ENCODE measurements around the gene BNIP2. TPM values are rescaled to one million over a fixed set of nuclear protein-coding genes. Genes with fewer than 3 reads are reported as not detected.

Gene BNIP2
- total RNA-seq, 1 donor: 161 TPM

GRCh38 chr15:59616379-59616778 is 72.7 kb downstream of the BNIP2 start:
- H3K27me3 ChIP-seq (ENCODE audit: insufficient read depth, low read length): peaks cover 28% of the 10 kb centered on the region
- H3K4me3 ChIP-seq (ENCODE audit: insufficient read depth, low read length): no peak overlapping the region
- H3K79me2 ChIP-seq (ENCODE audit: insufficient read depth, low read length): no peaks in the 10 kb centered on the region
- no peaks in the 10 kb centered on the region for H3K9me3 ChIP-seq (ENCODE audit: low read depth, low read length)
- TF ChIP-seq, protein P1, sequence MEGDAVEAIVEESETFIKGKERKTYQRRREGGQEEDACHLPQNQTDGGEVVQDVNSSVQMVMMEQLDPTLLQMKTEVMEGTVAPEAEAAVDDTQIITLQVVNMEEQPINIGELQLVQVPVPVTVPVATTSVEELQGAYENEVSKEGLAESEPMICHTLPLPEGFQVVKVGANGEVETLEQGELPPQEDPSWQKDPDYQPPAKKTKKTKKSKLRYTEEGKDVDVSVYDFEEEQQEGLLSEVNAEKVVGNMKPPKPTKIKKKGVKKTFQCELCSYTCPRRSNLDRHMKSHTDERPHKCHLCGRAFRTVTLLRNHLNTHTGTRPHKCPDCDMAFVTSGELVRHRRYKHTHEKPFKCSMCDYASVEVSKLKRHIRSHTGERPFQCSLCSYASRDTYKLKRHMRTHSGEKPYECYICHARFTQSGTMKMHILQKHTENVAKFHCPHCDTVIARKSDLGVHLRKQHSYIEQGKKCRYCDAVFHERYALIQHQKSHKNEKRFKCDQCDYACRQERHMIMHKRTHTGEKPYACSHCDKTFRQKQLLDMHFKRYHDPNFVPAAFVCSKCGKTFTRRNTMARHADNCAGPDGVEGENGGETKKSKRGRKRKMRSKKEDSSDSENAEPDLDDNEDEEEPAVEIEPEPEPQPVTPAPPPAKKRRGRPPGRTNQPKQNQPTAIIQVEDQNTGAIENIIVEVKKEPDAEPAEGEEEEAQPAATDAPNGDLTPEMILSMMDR (IDR thresholded peaks at IDR 0.05; ENCODE audit: extremely low read depth, low read depth, low read length): no peak
- no peaks in the 10 kb centered on the region for H3K36me3 ChIP-seq (ENCODE audit: insufficient read depth, low read length)
- H3K27ac ChIP-seq (ENCODE audit: low read depth, low read length): no peak overlapping the region
- H3K4me1 ChIP-seq (ENCODE audit: insufficient read depth, low read length): no peaks in the 10 kb centered on the region
- H3K4me2 ChIP-seq (ENCODE audit: insufficient read depth, low read length): no peak overlapping the region
- H4K20me1 ChIP-seq (ENCODE audit: insufficient read depth, low read length): no peaks in the 10 kb centered on the region
- H2AFZ ChIP-seq (ENCODE audit: low read length): no peak overlapping the region
- DNase-seq (ENCODE audit: insufficient read length, low spot score, missing footprints): no peak

DNA sequence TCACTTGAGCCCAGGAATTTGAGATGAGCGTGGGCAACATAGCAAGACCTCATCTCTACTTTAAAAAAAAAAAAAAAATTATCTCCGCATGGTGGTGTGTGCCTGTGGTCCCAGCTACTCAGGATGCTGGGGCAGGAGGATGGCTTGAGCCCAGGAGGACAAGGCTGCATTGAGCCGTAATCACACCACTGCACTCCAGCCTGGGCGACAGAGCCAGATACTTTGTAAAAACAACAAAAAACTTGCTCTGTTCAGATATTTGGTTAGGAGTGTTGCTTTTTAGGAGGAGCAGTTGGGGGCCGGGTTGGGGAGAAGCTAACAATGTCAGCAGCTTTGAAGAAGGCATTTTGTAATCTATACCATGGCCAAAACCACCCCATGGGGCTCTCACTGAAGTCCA is 73.5 kb downstream of the BNIP2 start:
- TF ChIP-seq, protein P1 (IDR thresholded peaks at IDR 0.05; ENCODE audit: extremely low read depth, low read depth, low read length): no peak
- Histone ChIP-seq H3K9me3 (ENCODE audit: low read depth, low read length) (no peaks in the 10 kb centered on the region), H2AFZ (ENCODE audit: low read length) (no peak overlapping the region), H4K20me1 (ENCODE audit: insufficient read depth, low read length) (no peaks in the 10 kb centered on the region), H3K36me3 (ENCODE audit: insufficient read depth, low read length) (no peaks in the 10 kb centered on the region), H3K4me3 (ENCODE audit: insufficient read depth, low read length) (no peak overlapping the region), H3K4me1 (ENCODE audit: insufficient read depth, low read length) (no peaks in the 10 kb centered on the region), H3K4me2 (ENCODE audit: insufficient read depth, low read length) (no peak overlapping the region), H3K27ac (ENCODE audit: low read depth, low read length) (no peak overlapping the region), H3K79me2 (ENCODE audit: insufficient read depth, low read length) (no peaks in the 10 kb centered on the region), H3K27me3 (ENCODE audit: insufficient read depth, low read length) (peaks cover 28% of the 10 kb centered on the region)
- no peak for DNase-seq (ENCODE audit: insufficient read length, low spot score, missing footprints)

DNA sequence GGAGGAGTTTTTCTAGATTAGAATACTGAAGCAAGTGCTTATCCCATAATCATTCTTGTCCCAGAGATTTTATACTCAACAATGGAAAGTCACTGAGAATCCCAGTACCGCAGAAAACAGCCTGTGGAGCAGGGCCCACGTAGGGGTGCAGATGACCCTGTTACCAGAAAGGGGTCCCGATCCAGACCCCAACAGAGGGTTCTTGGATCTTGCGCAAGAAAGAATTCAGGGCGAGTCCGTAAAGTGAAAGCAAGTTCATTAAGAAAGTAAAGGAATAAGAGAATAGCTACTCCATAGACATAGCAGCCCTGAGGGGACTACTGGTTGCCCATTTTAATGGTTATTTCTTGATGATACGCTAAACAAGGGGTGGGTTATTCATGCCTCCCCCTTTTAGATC is 75.0 kb downstream of the BNIP2 start:
- DNase-seq (ENCODE audit: insufficient read length, low spot score, missing footprints): no peak
- H3K4me1 ChIP-seq (ENCODE audit: insufficient read depth, low read length): no peaks in the 10 kb centered on the region
- H3K79me2 ChIP-seq (ENCODE audit: insufficient read depth, low read length): no peaks in the 10 kb centered on the region
- H3K27me3 ChIP-seq (ENCODE audit: insufficient read depth, low read length): peaks cover 24% of the 10 kb centered on the region
- TF ChIP-seq, protein P1 (IDR thresholded peaks at IDR 0.05; ENCODE audit: extremely low read depth, low read depth, low read length): no peak
- H2AFZ ChIP-seq (ENCODE audit: low read length): no peak overlapping the region
- no peak overlapping the region for H3K27ac ChIP-seq (ENCODE audit: low read depth, low read length)
- H3K4me3 ChIP-seq (ENCODE audit: insufficient read depth, low read length): no peak overlapping the region
- H3K9me3 ChIP-seq (ENCODE audit: low read depth, low read length): no peaks in the 10 kb centered on the region
- no peak overlapping the region for H3K4me2 ChIP-seq (ENCODE audit: insufficient read depth, low read length)
- H3K36me3 ChIP-seq (ENCODE audit: insufficient read depth, low read length): no peaks in the 10 kb centered on the region
- H4K20me1 ChIP-seq (ENCODE audit: insufficient read depth, low read length): no peaks in the 10 kb centered on the region

DNA sequence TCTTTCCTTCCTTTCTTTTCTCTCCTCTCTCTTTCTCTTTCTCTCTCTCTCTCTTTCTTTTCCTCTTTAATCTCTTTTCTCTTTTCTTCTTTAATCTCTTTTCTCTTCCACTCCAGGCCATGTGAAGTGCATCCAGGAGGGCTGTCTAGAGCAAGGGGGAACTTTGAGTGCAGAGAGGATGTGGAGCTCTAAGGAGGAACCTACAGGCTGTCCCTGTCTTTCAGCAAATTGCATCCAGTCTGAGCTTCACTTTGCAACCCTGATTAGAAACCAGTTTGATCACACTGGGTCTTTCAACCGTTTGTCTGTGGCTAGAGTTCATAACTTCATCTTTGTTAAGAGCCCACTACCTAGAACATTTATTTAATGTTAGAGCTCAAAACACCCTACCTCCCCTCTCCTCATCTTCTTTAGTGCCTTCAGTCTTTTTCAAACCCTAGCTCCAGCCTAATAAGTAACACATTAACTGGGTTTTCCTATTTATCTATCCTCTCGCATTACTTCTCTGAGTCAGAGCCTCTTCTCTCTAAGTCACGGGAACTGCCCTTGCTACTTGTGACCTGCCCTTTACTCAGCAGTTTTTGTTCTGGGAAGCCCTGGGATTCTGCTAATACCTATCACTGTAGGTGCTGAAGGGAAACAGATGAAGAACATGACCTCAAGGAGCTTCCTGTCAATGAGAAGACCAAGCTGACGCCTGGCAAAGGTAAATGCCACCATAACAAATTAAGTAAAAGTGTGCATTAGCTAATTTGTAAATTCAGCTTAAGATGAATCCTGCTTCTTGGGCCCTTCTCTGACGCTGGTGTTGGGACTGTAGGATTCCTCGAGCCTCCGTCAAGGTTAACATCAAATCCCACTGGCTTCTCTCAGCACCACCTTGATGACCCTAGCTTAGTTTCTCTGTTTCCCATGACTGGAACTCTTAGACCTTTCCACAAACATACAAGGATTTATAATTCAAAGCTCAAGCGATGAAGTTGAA is 77.6 kb downstream of the BNIP2 start, which contains the start of gene GCNT3:
TSS of gene GCNT3 (plus strand) at position 508 of the 985 bp plus-strand sequence. CDS start 6,456 bp downstream, outside the sequence.
- H3K79me2 ChIP-seq (ENCODE audit: insufficient read depth, low read length): no peaks in the 10 kb centered on the region
- H3K4me2 ChIP-seq (ENCODE audit: insufficient read depth, low read length): no peak within 1 kb of the TSS
- H3K36me3 ChIP-seq (ENCODE audit: insufficient read depth, low read length): no peaks in the 10 kb centered on the region
- H3K9me3 ChIP-seq (ENCODE audit: low read depth, low read length): no peaks in the 10 kb centered on the region
- peaks cover 8% of the 10 kb centered on the region for H3K27me3 ChIP-seq (ENCODE audit: insufficient read depth, low read length)
- no peak within 1 kb of the TSS for H3K27ac ChIP-seq (ENCODE audit: low read depth, low read length)
- H3K4me3 ChIP-seq (ENCODE audit: insufficient read depth, low read length): no peak within 1 kb of the TSS
- TF ChIP-seq, protein P1 (IDR thresholded peaks at IDR 0.05; ENCODE audit: extremely low read depth, low read depth, low read length): no peak
- no peaks in the 10 kb centered on the region for H3K4me1 ChIP-seq (ENCODE audit: insufficient read depth, low read length)
- DNase-seq (ENCODE audit: insufficient read length, low spot score, missing footprints): peak; percentile 96
- no peak within 1 kb of the TSS for H2AFZ ChIP-seq (ENCODE audit: low read length)
- no peaks in the 10 kb centered on the region for H4K20me1 ChIP-seq (ENCODE audit: insufficient read depth, low read length)

Data from osteoblast (primary cell).